Parathyroid adenoma (tissue), 2 donors: ENCODE data around the gene CD28.

Experiments
- H2AFZ ChIP-seq: fragments of 300-600 bp; sonication (generic); one replicate; pipeline ENCODE4 v1.7.0; 2017; ENCODE audit warnings: antibody characterized with exemption, mild to moderate bottlenecking
- H3K27ac ChIP-seq: fragments of 300-600 bp; sonication (generic); one replicate; pipeline ENCODE4 v1.7.0; 2017
- H3K27me3 ChIP-seq: fragments of 300-600 bp; sonication (generic); one replicate; pipeline ENCODE4 v1.7.0; 2017; ENCODE audit warnings: low read length; ENCODE audit not compliant: control insufficient read depth, insufficient read depth
- H3K36me3 ChIP-seq: fragments of 300-600 bp; sonication (generic); one replicate; pipeline ENCODE4 v1.7.0; 2017; ENCODE audit warnings: low read length; ENCODE audit not compliant: control insufficient read depth, insufficient read depth
- H3K4me1 ChIP-seq: fragments of 300-600 bp; sonication (generic); one replicate; pipeline ENCODE4 v1.7.0; 2017; ENCODE audit warnings: control low read depth
- H3K4me2 ChIP-seq: fragments of 300-600 bp; sonication (generic); one replicate; pipeline ENCODE4 v1.7.0; 2017; ENCODE audit warnings: low read length
- H3K4me3 ChIP-seq: fragments of 300-600 bp; sonication (generic); one replicate; pipeline ENCODE4 v1.7.0; 2017; ENCODE audit warnings: low read depth, low read length
- H3K79me2 ChIP-seq: fragments of 300-600 bp; sonication (generic); one replicate; pipeline ENCODE4 v1.7.0; 2017; ENCODE audit warnings: control low read depth
- H3K9ac ChIP-seq: fragments of 300-600 bp; sonication (generic); one replicate; pipeline ENCODE4 v1.7.0; 2017; ENCODE audit warnings: mild to moderate bottlenecking
- H3K9me3 ChIP-seq: fragments of 300-600 bp; sonication (generic); one replicate; pipeline ENCODE4 v1.7.0; 2017; ENCODE audit warnings: low read length; ENCODE audit not compliant: control insufficient read depth
- CTCF ChIP-seq: fragments of 300-600 bp; sonication (generic); IDR thresholded peaks from one replicate; pipeline ENCODE4 v1.7.0; 2017; ENCODE audit warnings: antibody characterized with exemption, mild to moderate bottlenecking
- donor health status: primary hyperparathyroidism.

CD28 gene

DNA sequence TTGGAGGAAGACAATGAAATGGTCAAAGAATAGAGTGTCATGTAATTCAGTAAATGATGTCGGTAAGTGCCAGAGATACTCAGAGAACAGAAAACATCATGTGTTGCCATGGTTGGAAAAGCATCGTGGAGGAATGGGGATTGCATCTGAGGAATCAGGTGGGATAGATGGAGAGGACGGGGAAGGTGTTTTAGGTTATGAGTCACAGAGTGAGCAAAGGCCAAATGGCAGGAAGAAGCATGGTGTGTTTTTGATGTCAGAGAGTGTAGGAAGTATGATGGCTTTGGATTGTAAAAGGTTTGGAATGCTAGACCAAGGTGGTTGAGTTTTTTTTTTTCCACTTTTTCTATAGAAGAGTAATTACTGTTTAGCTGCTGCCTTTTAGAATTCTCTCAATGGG lies 27.5 kb upstream of the CD28 start:
- Histone ChIP-seq H3K4me2 (no peak overlapping the region), H3K4me1 (no peaks in the 10 kb centered on the region)

DNA sequence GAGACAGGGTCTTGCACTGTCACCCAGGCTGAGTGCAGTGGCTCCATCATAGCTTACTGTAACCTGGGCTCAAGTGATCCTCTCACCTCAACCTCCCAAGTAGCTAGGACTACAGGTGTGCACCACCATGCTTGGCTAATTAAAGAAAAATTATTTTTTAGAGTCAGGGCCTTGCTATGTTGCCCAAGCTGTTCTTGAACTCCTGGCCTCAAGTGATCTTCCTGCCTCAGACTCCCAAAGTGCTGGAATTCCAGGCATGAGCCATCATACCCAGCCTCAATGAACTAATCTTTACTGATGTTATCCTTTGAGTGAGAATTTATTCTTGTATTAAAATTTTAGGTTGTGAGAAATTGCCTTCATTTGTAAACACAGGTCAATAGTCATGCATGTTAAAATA lies 27.0 kb upstream of the CD28 start:
- Histone ChIP-seq H3K9ac (no peak overlapping the region), H3K4me3 (no peak overlapping the region), H2AFZ (no peak overlapping the region), H3K4me1 (no peaks in the 10 kb centered on the region), H3K79me2 (no peaks in the 10 kb centered on the region), H3K9me3 (no peaks in the 10 kb centered on the region), H3K27me3 (no peaks in the 10 kb centered on the region), H3K27ac (no peak overlapping the region), H3K4me2 (no peak overlapping the region), H3K36me3 (no peaks in the 10 kb centered on the region)
- TF ChIP-seq CTCF = no peak

More for the DNA sequence above, 27.5 kb upstream of the CD28 start:
- Histone ChIP-seq H3K9me3 (no peaks in the 10 kb centered on the region), H3K27me3 (no peaks in the 10 kb centered on the region), H3K27ac (no peak overlapping the region), H2AFZ (no peak overlapping the region), H3K36me3 (no peaks in the 10 kb centered on the region), H3K9ac (no peak overlapping the region), H3K79me2 (no peaks in the 10 kb centered on the region), H3K4me3 (no peak overlapping the region)
- no peak for TF ChIP-seq CTCF

GRCh38 chr2:203681978-203682377 lies 24.5 kb upstream of the CD28 start:
- no peak for TF ChIP-seq CTCF
- H3K4me3 ChIP-seq = no peak overlapping the region
- no peaks in the 10 kb centered on the region for H3K79me2 ChIP-seq
- no peaks in the 10 kb centered on the region for H3K9me3 ChIP-seq
- H3K27ac ChIP-seq = peak overlapping the region; percentile 67
- H3K36me3 ChIP-seq = no peaks in the 10 kb centered on the region
- H3K9ac ChIP-seq = no peak overlapping the region
- H3K4me2 ChIP-seq = no peak overlapping the region
- H2AFZ ChIP-seq = no peak overlapping the region
- H3K4me1 ChIP-seq = no peaks in the 10 kb centered on the region
- no peaks in the 10 kb centered on the region for H3K27me3 ChIP-seq

DNA sequence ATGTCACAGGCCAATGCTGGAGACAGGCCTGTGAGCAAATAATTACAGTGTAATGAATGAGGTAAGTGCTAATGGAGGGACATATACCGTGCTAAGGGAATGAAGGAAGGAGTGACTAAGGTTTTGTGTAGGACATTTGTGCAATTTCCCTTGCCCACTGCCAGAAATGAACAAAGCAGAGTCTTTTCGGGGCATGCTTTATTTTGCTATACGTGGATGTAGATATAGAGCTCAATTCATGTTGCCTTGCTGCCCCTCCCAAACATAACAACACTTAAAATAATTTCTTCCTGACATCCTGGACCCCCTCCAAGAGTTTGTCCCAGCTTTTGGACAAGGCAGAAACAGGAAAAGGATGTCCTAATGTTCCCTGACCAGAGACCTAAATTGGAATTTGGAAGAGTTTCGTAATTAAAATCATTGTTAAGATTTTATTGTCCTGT lies 23.7 kb upstream of the CD28 start:
- Histone ChIP-seq H3K27me3 (no peaks in the 10 kb centered on the region), H3K4me1 (no peaks in the 10 kb centered on the region), H3K4me3 (no peak overlapping the region), H3K27ac (peak overlapping the region; percentile 67), H3K36me3 (no peaks in the 10 kb centered on the region), H3K79me2 (no peaks in the 10 kb centered on the region), H3K4me2 (no peak overlapping the region), H3K9me3 (no peaks in the 10 kb centered on the region), H3K9ac (no peak overlapping the region), H2AFZ (no peak overlapping the region)
- no peak for TF ChIP-seq CTCF

- Histone ChIP-seq H3K9me3 (no peaks in the 10 kb centered on the region), H3K4me3 (no peak overlapping the region), H3K79me2 (no peaks in the 10 kb centered on the region), H3K4me2 (no peak overlapping the region), H3K36me3 (no peaks in the 10 kb centered on the region), H3K4me1 (no peaks in the 10 kb centered on the region), H2AFZ (no peak overlapping the region), H3K9ac (no peak overlapping the region), H3K27me3 (no peaks in the 10 kb centered on the region), H3K27ac (peak overlapping the region; percentile 67)
- TF ChIP-seq CTCF = no peak
These were observed 23.0 kb upstream of the CD28 start for GRCh38 chr2:203683421-203683820.
